Measurements from ENCODE around the gene MUCL3. TPM values are rescaled to one million over a fixed set of nuclear protein-coding genes. Genes with fewer than 3 reads are reported as not detected.

MUCL3 gene
- total RNA-seq, 2 experiments from 2014 or later = not detected

- POLR2A ChIA-PET = interaction anchor here (0.7 to 1.6 kb wide), 2 partner anchors 31 to 77 kb away, joined by 3 read pairs; no protein-coding TSS in a partner anchor
- intact Hi-C loops (cut with micrococcal nuclease) = no loop called here
- no peak for DNase-seq
- H3K4me3 Mint-ChIP-seq = no peak overlapping the region
- no peaks in the 10 kb centered on the region for H3K4me1 Mint-ChIP-seq (ENCODE audit: low read depth)
- H3K9me3 Mint-ChIP-seq = no peaks in the 10 kb centered on the region
- no peaks in the 10 kb centered on the region for H3K36me3 Mint-ChIP-seq (ENCODE audit: low read depth)
- no peak overlapping the region for H3K27ac Mint-ChIP-seq
- TF ChIP-seq CTCF (IDR thresholded peaks at IDR 0.05) = no peak
- ATAC-seq = no peak
- peaks cover 9% of the 10 kb centered on the region for H3K27me3 Mint-ChIP-seq
- CTCF ChIA-PET = interaction anchor here (1.0 to 2.2 kb wide), 3 partner anchors 94 to 113 kb away, joined by 3 to 8 read pairs (median 3); no protein-coding TSS in a partner anchor
Observed at GRCh38 chr6:30974490-30975252, 33.9 kb downstream of the MUCL3 start.

- no peak for DNase-seq
- no peaks in the 10 kb centered on the region for H3K4me1 Mint-ChIP-seq (ENCODE audit: low read depth)
- H3K36me3 Mint-ChIP-seq (ENCODE audit: low read depth) = no peaks in the 10 kb centered on the region
- ChIA-PET POLR2A (interaction anchor here (0.6 kb wide), 1 partner anchor 232 kb away, joined by 3 read pairs; no protein-coding TSS in a partner anchor), CTCF (interaction anchor here (0.9 to 1.3 kb wide), 3 partner anchors 24 to 100 kb away, joined by 3 to 5 read pairs (median 4); no protein-coding TSS in a partner anchor)
- ATAC-seq = no peak
- H3K27ac Mint-ChIP-seq = no peak overlapping the region
- intact Hi-C loops (cut with micrococcal nuclease) = no loop called here
- no peaks in the 10 kb centered on the region for H3K9me3 Mint-ChIP-seq
- TF ChIP-seq CTCF (IDR thresholded peaks at IDR 0.05) = no peak
- H3K4me3 Mint-ChIP-seq = no peak overlapping the region
- peaks cover 26% of the 10 kb centered on the region for H3K27me3 Mint-ChIP-seq
Observed at GRCh38 chr6:30979141-30979540, 38.4 kb downstream of the MUCL3 start.

GRCh38 chr6:30979690-30980089 lies 38.9 kb downstream of the MUCL3 start:
- TF ChIP-seq CTCF (IDR thresholded peaks at IDR 0.05) = no peak
- DNase-seq = no peak
- Mint-ChIP-seq H3K36me3 (ENCODE audit: low read depth) (no peaks in the 10 kb centered on the region), H3K4me3 (no peak overlapping the region), H3K9me3 (no peaks in the 10 kb centered on the region), H3K27me3 (peaks cover 26% of the 10 kb centered on the region), H3K27ac (no peak overlapping the region), H3K4me1 (ENCODE audit: low read depth) (no peaks in the 10 kb centered on the region)
- ATAC-seq = no peak
- ChIA-PET POLR2A (interaction anchor here (0.6 kb wide), 1 partner anchor 231 kb away, joined by 3 read pairs; no protein-coding TSS in a partner anchor), CTCF (interaction anchor here (0.9 to 1.3 kb wide), 3 partner anchors 24 to 100 kb away, joined by 3 to 5 read pairs (median 4); no protein-coding TSS in a partner anchor)
- intact Hi-C loops (cut with micrococcal nuclease) = no loop called here

GRCh38 chr6:30981942-30982772 lies 41.4 kb downstream of the MUCL3 start:
- Mint-ChIP-seq H3K27ac (no peak overlapping the region), H3K4me1 (ENCODE audit: low read depth) (peaks cover 7% of the 10 kb centered on the region), H3K27me3 (peaks cover 26% of the 10 kb centered on the region), H3K4me3 (no peak overlapping the region), H3K9me3 (no peaks in the 10 kb centered on the region), H3K36me3 (ENCODE audit: low read depth) (no peaks in the 10 kb centered on the region)
- ATAC-seq (no peak), DNase-seq (no peak)
- TF ChIP-seq CTCF (IDR thresholded peaks at IDR 0.05) = no peak
- intact Hi-C loops (cut with micrococcal nuclease) = no loop called here
- ChIA-PET POLR2A (interaction anchor here (0.7 kb wide), 1 partner anchor 299 kb away, joined by 3 read pairs; no protein-coding TSS in a partner anchor), CTCF (interaction anchor here (0.8 to 1.6 kb wide), 4 partner anchors 13 to 97 kb away, joined by 3 to 4 read pairs (median 3); no protein-coding TSS in a partner anchor)

Data from activated CD8-positive, alpha-beta T cell treated with anti-CD3 and anti-CD28 coated beads for 36 hours (primary cell).